ENCODE data around the gene MCTP2. TPM values are rescaled to one million over a fixed set of nuclear protein-coding genes. Genes with fewer than 3 reads are reported as not detected.

The MCTP2 gene
- total RNA-seq (2022; extraction: Qiagen RNA extraction), result not detected in 5 replicates

GRCh38 chr15:94230883-94231722, at the start of gene MCTP2:
Gene MCTP2 (plus strand): TSS chr15:94231561. CDS start chr15:94298266, 66,705 bp downstream.

All from A549 treated with Hydrocortisone at 1 μM for 4 hours (cell line).